Natural killer cell (primary cell): Measurements from ENCODE around the gene THEMIS2. TPM values are rescaled to one million over a fixed set of nuclear protein-coding genes. Genes with fewer than 3 reads are reported as not detected.

Experiments used
- ATAC-seq, 3 donors: fragments of 150-1000 bp in 2 of 3; fragments of 200-7000 bp in 1 of 3; cut with Tn5 transposase; 1 replicate in 1 of 3; 2 replicates in 2 of 3; pipeline ENCODE4 v1.10.0; 2021; ENCODE audit warnings: mild to moderate bottlenecking in 2 of 3, moderate library complexity in 2 of 3
- DNase-seq, 2 donors: peaks; one replicate each; pipeline versions ENCODE4 v3.0.0 to v3.0.0-alpha.2; 2013 to 2021; ENCODE audit warnings: mixed read lengths in 1 of 2
- H3K27ac ChIP-seq: one replicate; pipeline ENCODE4 v1.5.1; 2013; ENCODE audit warnings: mild to moderate bottlenecking, low read length
- H3K27me3 ChIP-seq: one replicate; pipeline ENCODE4 v1.6.1; 2013; ENCODE audit warnings: low read length; ENCODE audit not compliant: control insufficient read depth, insufficient read depth
- H3K36me3 ChIP-seq: one replicate; pipeline ENCODE4 v1.6.1; 2013; ENCODE audit warnings: low read length; ENCODE audit not compliant: control insufficient read depth, insufficient read depth
- H3K4me1 ChIP-seq: one replicate; pipeline ENCODE4 v1.6.1; 2013; ENCODE audit warnings: low read length; ENCODE audit not compliant: control insufficient read depth, insufficient read depth
- H3K4me3 ChIP-seq: one replicate; pipeline ENCODE4 v1.5.1; 2013; ENCODE audit warnings: low read length
- H3K9me3 ChIP-seq: one replicate; pipeline ENCODE4 v1.6.1; 2013; ENCODE audit warnings: low read length; ENCODE audit not compliant: control insufficient read depth, insufficient read depth
- H3K27ac Mint-ChIP-seq, 2 donors: one replicate each; pipeline ENCODE4 v1.8.0; 2022; ENCODE audit warnings: mild to moderate bottlenecking in 2 of 2, mixed read lengths in 2 of 2, moderate library complexity in 1 of 2
- H3K27me3 Mint-ChIP-seq, 2 donors: one replicate each; pipeline ENCODE4 v1.8.0; 2022; ENCODE audit warnings: low read depth in 2 of 2, mixed read lengths in 2 of 2
- H3K36me3 Mint-ChIP-seq: one replicate; pipeline ENCODE4 v1.8.0; 2022; ENCODE audit warnings: mixed read lengths
- H3K4me1 Mint-ChIP-seq, 2 donors: one replicate each; pipeline ENCODE4 v1.8.0; 2022; ENCODE audit warnings: mixed read lengths in 2 of 2
- H3K4me3 Mint-ChIP-seq: one replicate; pipeline ENCODE4 v1.8.0; 2022; ENCODE audit warnings: mild to moderate bottlenecking, moderate library complexity, mixed read lengths
- H3K9me3 Mint-ChIP-seq, 2 donors: one replicate each; pipeline ENCODE4 v1.8.0; 2022; ENCODE audit warnings: mixed read lengths in 2 of 2
- CTCF ChIP-seq: fragments of 200-600 bp; IDR thresholded peaks from one replicate; pipeline ENCODE4 v1.8.0; 2022; ENCODE audit warnings: antibody characterized with exemption
- WGBS: methylation state at CpG from one replicate; pipeline ENCODE4 v1.1.7; 2013; ENCODE audit warnings: missing lambda C conversion rate; ENCODE audit not compliant: insufficient coverage; 5-methylcytosine and 5-hydroxymethylcytosine counted together
- intact Hi-C: fragments of 100-400 bp; cut with micrococcal nuclease; formaldehyde crosslinking; loops from one replicate; pipeline ENCODE4 v1.14.2; 2022
- total RNA-seq, 4 donors: library from RNA; stranded (reverse); fragments of 120-200 nt in 1 of 4; gene quantifications; one replicate each; pipeline versions ENCODE4 v1.2.3 to v1.2.4, GENCODE V29; 2013 to 2022

Gene THEMIS2
- total RNA-seq, 3 donors from 2014 or later (not counting 1 experiment from before 2014, with no cell fraction given), result 104 to 234 (median 122) TPM

- H3K36me3 Mint-ChIP-seq, result peaks cover 10% of the 10 kb centered on the region
- Histone ChIP-seq H3K27ac (peak overlapping the region; percentile 91), H3K4me1 (peaks cover 73% of the 10 kb centered on the region), H3K9me3 (no peaks in the 10 kb centered on the region), H3K36me3 (peaks cover 39% of the 10 kb centered on the region), H3K4me3 (no peak overlapping the region), H3K27me3 (no peaks in the 10 kb centered on the region)
- ATAC-seq, result no peak
- 78% methylated on average over 18 of the region's 18 CpGs for WGBS
- no peaks in the 10 kb centered on the region for H3K9me3 Mint-ChIP-seq
- peaks cover 38 to 68% of the 10 kb centered on the region in 2 donors for H3K4me1 Mint-ChIP-seq
- H3K27ac Mint-ChIP-seq, result peak overlapping the region; percentile 91 to 95
- intact Hi-C loops, result no loop called here
- H3K27me3 Mint-ChIP-seq, result no peaks in the 10 kb centered on the region
- no peak for TF ChIP-seq CTCF
- no peak for DNase-seq
- H3K4me3 Mint-ChIP-seq, result peak overlapping the region; percentile 37
Observed at GRCh38 chr1:27876341-27877114, 4.2 kb downstream of the THEMIS2 start.

- Histone ChIP-seq H3K27me3 (no peaks in the 10 kb centered on the region), H3K4me3 (no peak overlapping the region), H3K4me1 (peaks cover 72% of the 10 kb centered on the region), H3K36me3 (peaks cover 44% of the 10 kb centered on the region), H3K9me3 (no peaks in the 10 kb centered on the region), H3K27ac (peak overlapping the region; percentile 91)
- intact Hi-C loops, result no loop called here
- Mint-ChIP-seq H3K36me3 (peaks cover 10% of the 10 kb centered on the region), H3K4me3 (peak overlapping the region; percentile 37), H3K9me3 (no peaks in the 10 kb centered on the region), H3K27ac (peak overlapping the region; percentile 91 to 95), H3K4me1 (peaks cover 38 to 64% of the 10 kb centered on the region in 2 donors), H3K27me3 (no peaks in the 10 kb centered on the region)
- no peak for ATAC-seq
- TF ChIP-seq CTCF, result no peak
- 97% methylated on average over 2 of the region's 2 CpGs for WGBS
- no peak for DNase-seq
Observed at GRCh38 chr1:27877115-27877416, 4.7 kb downstream of the THEMIS2 start.

GRCh38 chr1:27878039-27878438 lies 5.7 kb downstream of the THEMIS2 start:
- WGBS, result 14% methylated on average over 4 of the region's 4 CpGs
- Histone ChIP-seq H3K27me3 (no peaks in the 10 kb centered on the region), H3K27ac (peak overlapping the region; percentile 25), H3K9me3 (no peaks in the 10 kb centered on the region), H3K4me1 (peaks cover 79% of the 10 kb centered on the region), H3K36me3 (peaks cover 54% of the 10 kb centered on the region), H3K4me3 (no peak overlapping the region)
- Mint-ChIP-seq H3K27ac (peak overlapping the region; percentile 91 to 95), H3K4me3 (no peak overlapping the region), H3K4me1 (peaks cover 34 to 67% of the 10 kb centered on the region in 2 donors), H3K27me3 (no peaks in the 10 kb centered on the region), H3K36me3 (peaks cover 10% of the 10 kb centered on the region), H3K9me3 (no peaks in the 10 kb centered on the region)
- intact Hi-C loops, result no loop called here
- DNase-seq, result no peak
- ATAC-seq, result no peak
- TF ChIP-seq CTCF, result no peak
